Mammary epithelial cell (primary cell): ENCODE data around the gene ITPR2.

Source experiments
- EZH2 ChIP-seq: IDR thresholded peaks from 2 replicates; pipeline ENCODE4 v1.6.1; 2012; ENCODE audit warnings: low read length, inconsistent platforms, borderline replicate concordance
- TF ChIP-seq, protein P1 (sequence below), 2 donors: IDR thresholded peaks in 1 of 2; conservative IDR thresholded peaks in 1 of 2; 2 replicates each; pipeline ENCODE4 v1.5.1; 2011 to 2012; ENCODE audit warnings: inconsistent platforms in 2 of 2, low read length in 2 of 2, mild to moderate bottlenecking in 2 of 2, control low read depth in 1 of 2, low read depth in 1 of 2; ENCODE audit not compliant: insufficient read depth in 1 of 2; ENCODE audit errors: extremely low read depth in 1 of 2

DNA sequence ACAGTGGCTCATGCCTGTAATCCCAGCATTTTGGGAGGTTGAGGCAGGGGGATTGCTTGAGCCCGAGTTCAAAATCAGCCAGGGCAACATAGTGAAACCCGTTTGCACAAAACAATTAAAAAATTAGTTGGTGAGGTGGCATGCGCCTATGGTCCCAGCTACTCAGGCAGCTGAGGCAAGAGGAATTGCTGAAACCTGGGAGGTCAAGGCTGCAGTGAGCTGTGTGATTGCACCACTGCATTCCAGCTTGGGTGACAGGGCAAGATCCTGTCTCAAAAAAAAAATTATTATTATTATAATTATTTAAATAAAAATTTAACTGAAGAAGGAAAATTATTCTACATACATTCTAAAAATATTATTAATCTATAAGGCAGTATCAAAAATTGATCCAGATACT is 164.1 kb downstream of the ITPR2 start:
- TF ChIP-seq, protein P1, sequence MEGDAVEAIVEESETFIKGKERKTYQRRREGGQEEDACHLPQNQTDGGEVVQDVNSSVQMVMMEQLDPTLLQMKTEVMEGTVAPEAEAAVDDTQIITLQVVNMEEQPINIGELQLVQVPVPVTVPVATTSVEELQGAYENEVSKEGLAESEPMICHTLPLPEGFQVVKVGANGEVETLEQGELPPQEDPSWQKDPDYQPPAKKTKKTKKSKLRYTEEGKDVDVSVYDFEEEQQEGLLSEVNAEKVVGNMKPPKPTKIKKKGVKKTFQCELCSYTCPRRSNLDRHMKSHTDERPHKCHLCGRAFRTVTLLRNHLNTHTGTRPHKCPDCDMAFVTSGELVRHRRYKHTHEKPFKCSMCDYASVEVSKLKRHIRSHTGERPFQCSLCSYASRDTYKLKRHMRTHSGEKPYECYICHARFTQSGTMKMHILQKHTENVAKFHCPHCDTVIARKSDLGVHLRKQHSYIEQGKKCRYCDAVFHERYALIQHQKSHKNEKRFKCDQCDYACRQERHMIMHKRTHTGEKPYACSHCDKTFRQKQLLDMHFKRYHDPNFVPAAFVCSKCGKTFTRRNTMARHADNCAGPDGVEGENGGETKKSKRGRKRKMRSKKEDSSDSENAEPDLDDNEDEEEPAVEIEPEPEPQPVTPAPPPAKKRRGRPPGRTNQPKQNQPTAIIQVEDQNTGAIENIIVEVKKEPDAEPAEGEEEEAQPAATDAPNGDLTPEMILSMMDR (conservative IDR thresholded peaks at IDR 0.05 in 1 of 2, IDR thresholded peaks at IDR 0.05 in 1 of 2; ENCODE audit: extremely low read depth in 1 of 2, insufficient read depth in 1 of 2, low read depth in 1 of 2, low read length in 2 of 2), result no peak
- TF ChIP-seq EZH2, result no peak
